ENCODE measurements around the gene MED28.
"Not testable (repeated sequence)": the region's sequence is repeated elsewhere in the genome, so short reads cannot be mapped to it uniquely, and the experiment has no call there.

MED28 gene

DNA sequence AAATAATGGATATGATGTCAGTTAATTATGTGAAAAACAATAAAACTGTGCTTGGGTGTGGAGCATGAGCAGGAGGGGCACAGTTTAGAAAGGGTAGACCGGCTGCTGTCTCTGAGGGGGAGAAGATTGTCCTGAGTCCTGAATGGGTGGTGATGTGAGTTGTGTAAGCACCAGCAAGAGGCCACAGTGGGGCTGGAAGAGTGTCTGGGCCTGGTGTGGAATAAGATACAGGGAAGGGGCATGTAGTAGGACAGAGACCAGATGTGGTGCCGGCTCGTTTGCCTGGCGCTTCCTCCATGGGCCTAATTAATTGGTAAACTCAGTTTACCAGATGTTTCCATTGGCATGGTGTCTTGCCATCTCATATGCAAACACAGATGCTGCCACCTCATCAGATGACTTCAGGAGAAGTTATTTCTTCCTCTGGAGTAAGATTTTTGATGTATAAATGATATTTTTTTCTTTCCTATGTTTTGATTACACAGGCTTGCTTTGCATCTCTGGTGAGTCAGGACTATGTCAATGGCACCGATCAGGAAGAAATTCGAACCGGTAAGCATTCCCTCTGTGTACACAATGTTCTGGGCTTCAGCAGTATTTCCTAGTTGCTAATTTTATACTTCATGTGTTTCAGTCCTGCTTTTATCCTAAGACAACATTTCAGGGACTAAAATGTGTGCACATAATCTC, 5.1 kb downstream of the MED28 start:
- no peak for DNase-seq

GRCh38 chr4:17623451-17624001, 9.1 kb downstream of the MED28 start:
- DNase-seq: no peak

DNA sequence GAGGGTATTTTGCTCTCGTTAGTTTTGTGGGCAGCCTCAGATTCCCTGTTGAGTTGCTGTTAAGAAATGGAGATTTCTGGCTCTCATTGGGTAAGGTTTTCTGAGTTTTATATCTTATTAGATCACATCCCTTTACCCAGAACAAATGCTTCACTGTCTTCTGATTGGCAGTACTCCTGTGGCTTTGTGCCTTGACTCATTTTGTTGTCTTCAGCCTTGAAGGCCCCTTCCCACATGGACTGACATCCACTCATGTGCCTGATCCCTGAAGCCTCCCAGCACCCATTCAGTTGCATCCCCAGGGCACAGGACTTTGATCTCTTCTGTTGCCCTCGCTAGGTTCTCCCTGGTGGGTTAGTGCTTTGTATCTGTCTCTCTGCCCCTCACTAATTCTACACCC, 10.4 kb downstream of the MED28 start:
- DNase-seq: no peak

- no peak for DNase-seq
Observed at GRCh38 chr4:17630228-17630627, 15.8 kb downstream of the MED28 start.

DNA sequence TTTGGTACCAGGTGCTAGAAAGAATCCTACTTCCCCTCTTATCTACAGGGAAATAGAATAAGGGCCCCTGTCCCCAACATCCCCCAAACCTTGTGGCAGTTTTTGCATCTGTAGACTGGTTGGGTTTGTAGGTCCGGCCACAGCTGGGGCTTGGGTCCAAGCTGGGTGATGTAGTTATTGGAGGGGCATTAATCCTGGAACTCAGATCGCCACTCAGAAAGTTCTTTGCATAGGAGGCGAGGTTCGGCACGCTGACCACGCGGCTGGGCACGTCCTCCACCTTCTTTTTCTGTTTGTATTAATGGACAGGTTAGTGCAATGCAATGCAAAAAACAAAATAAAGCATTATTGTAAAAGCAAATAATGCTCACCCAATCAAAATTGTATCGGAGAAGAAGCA, 19.2 kb downstream of the MED28 start:
- DNase-seq: no peak

GRCh38 chr4:17635056-17635455, 20.6 kb downstream of the MED28 start:
- no peak for DNase-seq

GRCh38 chr4:17636341-17636695, 21.9 kb downstream of the MED28 start:
- DNase-seq: no peak

- peak; percentile 69 to 73 for DNase-seq
Observed at GRCh38 chr4:17636696-17637622, 22.5 kb downstream of the MED28 start.

DNA sequence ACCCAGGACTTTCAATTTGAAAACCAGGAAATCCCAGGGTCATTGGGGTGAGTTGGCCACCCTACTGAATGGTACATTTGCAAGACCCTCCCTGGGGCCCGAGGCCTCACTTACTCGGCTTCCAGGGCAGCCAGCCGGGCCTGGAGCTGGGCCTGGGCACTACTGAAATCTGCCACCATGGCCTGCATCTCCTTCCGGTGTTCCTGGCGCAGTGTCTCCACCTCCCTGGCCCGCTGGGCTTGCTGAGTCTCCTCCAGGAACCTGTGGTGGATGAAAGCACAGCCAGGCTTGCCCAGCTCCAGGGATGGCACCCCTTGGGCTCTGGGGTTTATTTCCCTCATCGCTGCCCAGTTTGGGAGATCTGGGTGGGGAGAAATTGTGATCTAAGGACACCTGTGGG, 24.7 kb downstream of the MED28 start:
- no peak for DNase-seq

DNA sequence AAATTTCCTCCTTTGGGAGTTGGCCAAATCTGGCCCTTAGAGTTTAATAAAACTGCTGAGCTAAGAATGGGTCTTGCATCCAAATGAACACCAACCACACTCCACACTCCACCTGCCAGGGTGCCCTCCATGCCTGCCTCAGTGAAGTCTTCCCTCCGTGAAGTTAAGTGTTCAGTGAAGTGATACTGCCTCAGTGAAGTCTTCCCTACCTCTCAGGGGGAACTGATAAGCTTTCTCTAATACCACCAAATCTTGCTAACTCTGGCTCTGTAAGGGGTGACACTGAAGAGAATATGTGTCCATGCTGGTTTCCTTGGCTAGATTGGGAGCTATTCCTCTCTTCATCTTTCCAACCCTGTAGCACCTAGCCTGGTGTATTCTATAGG, 27.9 kb downstream of the MED28 start:
- DNase-seq: no peak

GRCh38 chr4:17646693-17647092, 32.3 kb downstream of the MED28 start:
- DNase-seq: no peak

DNA sequence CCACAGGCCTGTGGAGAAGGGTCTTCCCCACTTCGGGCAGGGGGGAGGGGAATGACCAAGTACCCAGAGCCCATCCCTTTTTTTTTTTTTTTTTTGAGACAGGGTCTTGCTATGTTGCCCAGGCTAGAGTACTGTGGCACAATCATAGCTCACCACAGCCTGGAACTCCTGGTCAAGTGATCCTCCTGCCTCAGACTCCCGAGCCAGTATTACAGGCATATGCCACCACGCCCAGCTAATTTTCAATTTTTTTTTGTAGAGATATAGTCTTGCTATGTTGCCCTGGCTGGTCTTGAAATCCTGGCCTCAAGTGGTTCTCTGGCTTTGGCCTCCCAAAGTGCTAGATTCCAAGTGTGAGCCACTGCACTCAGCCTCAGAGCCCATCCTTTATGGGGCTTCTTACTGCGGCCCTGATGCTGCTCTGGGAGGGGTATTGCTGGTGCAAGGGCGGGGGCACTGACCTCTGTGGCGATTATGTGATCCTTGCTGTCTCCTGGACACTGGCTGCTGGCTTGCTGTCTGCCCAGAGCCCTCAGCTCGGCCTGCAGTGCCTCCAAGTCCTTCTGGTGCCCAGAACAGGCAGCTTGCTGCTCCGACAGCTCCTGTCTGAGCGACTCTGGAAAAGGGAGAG, 32.9 kb downstream of the MED28 start:
- no peak for DNase-seq

DNA sequence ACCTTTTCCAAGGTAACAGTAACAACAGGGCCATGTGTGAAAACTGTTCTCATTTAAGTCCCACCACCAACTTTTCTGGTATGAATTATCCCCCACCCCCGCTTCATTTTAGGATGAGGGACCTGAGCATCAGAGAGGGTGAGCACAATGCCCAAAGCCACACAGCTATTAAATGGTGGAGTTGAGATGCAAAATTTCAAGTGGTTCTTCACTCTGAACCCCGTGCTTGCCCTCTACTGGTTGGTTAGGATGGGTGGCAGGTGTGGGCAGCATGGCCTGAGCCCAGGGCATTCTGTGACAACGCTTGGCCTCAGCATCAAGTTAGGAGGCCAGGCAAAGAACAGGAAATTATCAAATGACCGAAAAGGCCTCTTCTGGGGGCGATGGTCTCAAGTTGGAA, 33.5 kb downstream of the MED28 start:
- DNase-seq: no peak

- no peak for DNase-seq
Observed at GRCh38 chr4:17650406-17650805, 36.0 kb downstream of the MED28 start.

DNA sequence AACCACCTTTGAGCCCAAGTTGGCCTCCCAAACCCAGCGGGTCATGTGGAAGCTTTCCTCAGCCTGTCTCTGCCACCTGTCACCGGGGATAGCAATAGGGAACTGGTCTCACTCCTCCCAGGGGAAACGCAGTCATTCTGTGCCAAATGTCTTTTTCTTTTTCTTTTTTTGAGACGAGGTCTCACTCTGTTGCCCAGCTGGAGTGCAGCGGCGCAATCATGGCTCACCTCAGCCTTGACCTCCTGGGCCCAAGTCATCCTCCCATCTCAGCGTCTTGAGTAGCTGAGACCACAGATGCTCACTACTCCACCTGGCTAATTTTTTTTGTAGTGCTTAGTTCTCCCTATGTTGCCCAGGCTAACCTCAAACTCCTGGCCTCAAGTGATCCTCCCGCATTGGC, 40.3 kb downstream of the MED28 start:
- DNase-seq: no peak

- no peak for DNase-seq
Observed at GRCh38 chr4:17657090-17657489, 42.6 kb downstream of the MED28 start.

- DNase-seq: no peak
Observed at GRCh38 chr4:17657849-17658248, 43.4 kb downstream of the MED28 start.

DNA sequence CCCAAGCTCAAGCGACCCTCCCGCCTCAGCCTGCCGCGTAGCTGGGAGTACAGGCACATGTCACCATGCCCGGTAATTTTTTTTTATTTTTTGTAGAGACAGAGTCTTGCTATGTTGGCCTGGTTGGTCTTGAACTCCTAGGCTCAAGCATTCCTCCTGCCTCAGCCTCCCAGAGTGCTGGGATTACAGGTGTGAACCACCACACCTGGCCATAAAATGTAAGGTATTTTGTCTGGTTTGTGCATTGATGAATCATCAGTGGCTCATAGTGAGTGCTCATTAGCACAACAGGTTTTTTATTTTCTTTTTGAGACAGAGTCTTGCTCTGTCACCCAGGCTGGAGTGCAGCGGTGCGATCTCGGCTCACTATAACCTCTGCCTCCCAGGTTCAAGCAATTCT, 44.8 kb downstream of the MED28 start:
- not testable (repeated sequence) for DNase-seq

DNA sequence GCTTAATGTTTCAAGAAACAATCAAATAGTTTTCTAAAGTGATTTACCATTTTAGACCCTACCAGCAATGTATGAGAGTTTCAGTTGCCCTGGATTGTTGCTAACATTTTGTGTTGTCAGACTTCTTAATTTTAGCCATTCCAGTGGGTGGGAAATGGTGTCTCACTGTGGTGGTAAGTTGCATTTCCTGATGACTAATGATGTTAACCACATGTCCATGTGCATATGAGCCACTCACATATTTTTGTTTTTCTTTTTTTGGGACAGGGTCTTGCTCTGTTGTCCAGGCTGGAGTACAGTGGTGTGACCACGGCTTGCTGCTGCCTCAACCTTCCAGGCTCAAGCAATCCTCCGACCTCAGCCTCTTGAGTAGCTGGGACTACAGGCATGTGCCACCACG, 48.3 kb downstream of the MED28 start:
- DNase-seq: no peak

DNA sequence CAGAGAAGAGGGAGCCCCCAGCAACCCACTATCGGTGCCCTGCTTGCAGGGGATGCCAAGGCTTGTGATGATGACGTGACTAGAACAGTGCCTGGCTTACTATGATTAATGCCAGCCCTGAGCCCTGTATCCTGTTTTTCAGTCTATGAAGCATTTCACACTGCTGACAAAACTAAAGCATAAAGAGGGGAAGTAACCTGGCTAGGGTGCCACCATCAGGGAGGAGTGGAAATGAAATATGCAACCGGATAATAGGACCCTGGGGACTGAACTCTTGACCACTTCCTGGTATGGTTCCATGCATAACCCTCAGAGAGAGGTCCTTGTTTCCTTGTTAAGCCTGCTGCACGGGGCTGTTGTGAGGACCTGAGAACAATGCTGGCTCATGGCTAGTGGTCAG, 50.3 kb downstream of the MED28 start:
- no peak for DNase-seq

DNA sequence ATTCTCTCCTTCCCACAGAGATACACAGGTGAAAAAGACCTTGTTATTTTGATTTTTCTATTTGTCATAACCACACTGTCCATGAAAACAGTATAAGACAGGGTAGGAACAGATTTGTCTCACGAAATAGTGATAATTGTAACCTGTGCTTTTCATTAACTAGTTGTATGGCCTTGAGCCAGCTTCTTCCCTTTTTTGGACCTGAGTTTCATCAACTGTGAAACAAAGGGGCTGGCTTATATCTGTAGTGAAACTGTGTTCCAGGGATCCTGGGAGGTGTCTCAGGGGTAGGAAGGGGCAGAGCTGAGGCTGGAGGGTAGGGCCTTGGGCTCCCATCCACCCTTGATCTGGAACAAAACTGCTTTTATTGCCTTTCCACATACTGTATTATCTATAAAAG, 50.9 kb downstream of the MED28 start:
- no peak for DNase-seq

DNA sequence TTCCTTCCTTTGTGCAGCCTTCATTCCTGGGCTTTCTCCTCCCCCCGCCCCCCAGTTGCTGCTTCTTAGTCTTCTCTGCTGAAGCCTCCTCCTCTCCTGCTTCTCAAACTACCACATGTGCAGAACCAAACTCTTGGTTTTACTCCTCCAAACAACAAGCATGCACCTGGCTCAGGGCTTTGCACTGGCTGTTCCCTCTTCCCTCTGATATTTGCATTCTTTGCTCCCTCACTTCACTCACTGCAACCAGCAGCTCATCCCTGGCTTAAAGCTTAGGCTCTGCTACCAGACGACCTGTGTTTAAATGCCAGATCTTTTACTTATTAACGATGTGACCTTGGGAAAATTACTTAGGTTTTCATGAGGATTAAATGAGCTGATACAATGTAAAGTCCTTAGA, 51.4 kb downstream of the MED28 start:
- DNase-seq: no peak

DNA sequence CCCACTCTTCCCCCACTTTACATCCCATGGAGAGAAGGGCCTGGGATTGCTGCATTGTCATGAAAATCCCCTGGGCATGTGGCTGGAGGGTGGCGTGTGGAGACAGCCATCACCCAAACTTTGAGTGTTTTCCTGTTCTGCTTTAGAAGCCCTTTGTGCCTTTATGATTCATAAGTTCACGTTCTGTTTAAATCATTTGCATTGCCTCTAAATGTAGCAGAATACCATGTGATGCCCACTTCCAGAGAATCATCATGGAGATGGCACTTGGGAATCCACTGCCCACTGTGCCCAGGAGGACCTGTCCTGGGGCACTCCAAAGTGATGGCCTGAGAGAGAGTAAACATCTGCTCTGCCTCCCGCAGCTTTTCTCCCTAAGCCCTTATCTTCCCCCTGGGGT, 52.8 kb downstream of the MED28 start:
- no peak for DNase-seq

Data from CD4-positive, alpha-beta T cell treated with Interleukin-4 for 1 hour (primary cell).